GM12878 (cell line): ENCODE data around the gene BBS12. TPM values are rescaled to one million over a fixed set of nuclear protein-coding genes. Genes with fewer than 3 reads are reported as not detected.

Experiments used
- ATAC-seq: fragments of 200-7000 bp; cut with Tn5 transposase; 3 replicates; pipeline ENCODE4 v1.9.1; 2020; ENCODE audit warnings: mild to moderate bottlenecking, moderate library complexity
- BruUV-seq: library from RNA; stranded (reverse); fragments of 400-500 nt; replicated peaks from 2 replicates; lab custom pipeline; 2021; lab: Mats Ljungman, UMichigan
- CTCF ChIA-PET: fragments of 300-600 bp; sonication (Branson Sonifier 250); formaldehyde crosslinking; extraction: SDS; loops from one replicate; lab custom pipeline; 2021; ENCODE audit warnings: inconsistent platforms; lab: Yijun Ruan, JAX
- POLR2A ChIA-PET: fragments of 350-600 bp; formaldehyde crosslinking; extraction: SDS; loops from one replicate; lab custom pipeline; 2021; ENCODE audit warnings: inconsistent platforms; lab: Charles Lee
- RAD21 ChIA-PET: fragments of 300-600 bp; sonication (Branson Sonifier 250); formaldehyde crosslinking; loops from one replicate; lab custom pipeline; 2023; ENCODE audit warnings: antibody characterized with exemption; ENCODE audit not compliant: unreplicated experiment; lab: Charles Lee
- SMC1A ChIA-PET: fragments of 300-600 bp; sonication (Branson Sonifier 250); formaldehyde crosslinking; loops from one replicate; lab custom pipeline; 2023; ENCODE audit not compliant: unreplicated experiment, uncharacterized antibody; lab: Charles Lee
- DNase-seq: peaks from one replicate; pipeline ENCODE4 v3.0.0-alpha.2; 2011; ENCODE audit warnings: low read depth, low spot score
- FAIRE-seq: peaks from 3 replicates; lab custom pipeline; 2011; peaks lifted over from hg19 to GRCh38; lab: Jason Lieb, UNC
- H2AFZ ChIP-seq: 2 replicates; pipeline ENCODE4 v1.6.0; 2011; ENCODE audit warnings: low read depth, low read length, control low read depth; ENCODE audit not compliant: control insufficient read depth
- H3K27ac ChIP-seq: 2 replicates; pipeline ENCODE4 v1.5.1; 2011; ENCODE audit warnings: control low read depth; ENCODE audit not compliant: control insufficient read depth, insufficient read depth
- H3K27me3 ChIP-seq, 2 experiments: replicated peaks in 1 of 2; 2 replicates each; pipeline versions ENCODE4 v1.6.0 to v1.6.1; 2011; ENCODE audit warnings: low read length in 1 of 2; ENCODE audit not compliant: control insufficient read depth in 2 of 2, insufficient read depth in 2 of 2
- H3K36me3 ChIP-seq, 2 experiments: 2 replicates each; pipeline ENCODE4 v1.5.1; 2011; ENCODE audit warnings: low read length in 1 of 2; ENCODE audit not compliant: control insufficient read depth in 2 of 2, insufficient read depth in 2 of 2
- H3K4me1 ChIP-seq: 2 replicates; pipeline ENCODE4 v1.6.1; 2011; ENCODE audit warnings: mild to moderate bottlenecking, low read length, moderate library complexity, mixed read lengths; ENCODE audit not compliant: control insufficient read depth, insufficient read depth
- H3K4me2 ChIP-seq: 2 replicates; pipeline ENCODE4 v1.6.0; 2011; ENCODE audit warnings: control low read depth; ENCODE audit not compliant: control insufficient read depth, insufficient read depth
- H3K4me3 ChIP-seq: fragments of 200-600 bp; sonication (generic); 2 replicates; pipeline ENCODE4 v1.5.1; 2016
- H3K79me2 ChIP-seq: 2 replicates; pipeline ENCODE4 v1.6.0; 2011; ENCODE audit warnings: low read length; ENCODE audit not compliant: control insufficient read depth, insufficient read depth
- H3K9ac ChIP-seq: 2 replicates; pipeline ENCODE4 v1.8.0; 2011; ENCODE audit warnings: low read length, control low read depth, mixed read lengths; ENCODE audit not compliant: control insufficient read depth, insufficient read depth
- H3K9me3 ChIP-seq: replicated peaks from 3 replicates; pipeline ENCODE4 v1.5.1; 2011; ENCODE audit warnings: mild to moderate bottlenecking, low read length; ENCODE audit not compliant: control insufficient read depth, insufficient read depth
- H4K20me1 ChIP-seq: 2 replicates; pipeline ENCODE4 v1.6.0; 2011; ENCODE audit not compliant: control insufficient read depth, insufficient read depth
- NBN ChIP-seq: fragments of 450-650 bp; IDR thresholded peaks from 2 replicates; pipeline ENCODE4 v1.6.1; 2016
- SP1 ChIP-seq: IDR thresholded peaks from one replicate; pipeline ENCODE4 v1.6.1; 2011; ENCODE audit warnings: low read depth, low read length
- in situ Hi-C: fragments of 300-500 bp; cut with MboI; formaldehyde crosslinking; loops from 9 replicates; pipeline ENCODE4 v1.14.3; 2018; ENCODE audit warnings: mixed read lengths
- intact Hi-C: fragments of 100-400 bp; cut with micrococcal nuclease; formaldehyde crosslinking; loops from one replicate; pipeline ENCODE4 v1.14.2; 2022; ENCODE audit not compliant: unreplicated experiment
- polyA plus RNA-seq, 11 experiments: library from polyadenylated mRNA; depleted of rRNA in 4 of 11; unstranded in 6 of 11; stranded (reverse) in 5 of 11; fragments of >200 nt; fragmentation: Nextera tagmentation in 4 of 11; fragmentation: Illumina TruSeq in 1 of 11; extraction: Ambion mirVana in 4 of 11; extraction: Trizol in 1 of 11; gene quantifications; 1 replicate in 1 of 11; 2 replicates in 10 of 11; pipeline versions ENCODE4 v1.2.1 to v1.2.3, GENCODE V29; 2011 to 2016; ENCODE audit warnings: inconsistent platforms in 2 of 11, missing spikeins in 2 of 11, low read depth in 1 of 11
- total RNA-seq, 4 experiments: library from RNA; depleted of rRNA in 3 of 4; stranded (reverse); fragments of >200 nt in 3 of 4; fragmentation: Illumina TruSeq in 1 of 4; extraction: Trizol in 1 of 4; gene quantifications; 2 replicates each; pipeline versions ENCODE4 v1.2.1 to v1.2.3, GENCODE V29; 2013 to 2021

The BBS12 gene
- total and polyA plus RNA-seq, 10 of the 15 experiments (the other 5 are each of a cell fraction or from before 2014, with no cell fraction given), result 0.15 to 0.63 (median 0.42) TPM

GRCh38 chr4:122793811-122794210 lies 61.3 kb downstream of the BBS12 start:
- Histone ChIP-seq H3K27me3 (no peaks in the 10 kb centered on the region; a peak in 1 of 4 replicates), H3K9ac (no peak overlapping the region), H3K36me3 (no peaks in the 10 kb centered on the region), H3K9me3 (no peaks in the 10 kb centered on the region), H3K27ac (no peak overlapping the region), H3K4me2 (no peak overlapping the region)
- FAIRE-seq (no peak), DNase-seq (no peak)
- CTCF ChIA-PET, result no interaction called here
- POLR2A ChIA-PET, result no interaction called here
- RAD21 ChIA-PET, result no interaction called here
- SMC1A ChIA-PET, result no interaction called here
- intact Hi-C loops, result no loop called here
- TF ChIP-seq NBN (no peak), SP1 (no peak)
- TF ChIP-seq, all 136 proteins: peak for 0
- peaks cover 3% of the 10 kb centered on the region for H3K4me1 ChIP-seq
- in situ Hi-C loops, result no loop called here
- no TSS peak for BruUV-seq
- H4K20me1 ChIP-seq, result no peaks in the 10 kb centered on the region
- no peak overlapping the region for H3K4me3 ChIP-seq
- no peak overlapping the region for H2AFZ ChIP-seq
- H3K79me2 ChIP-seq, result no peaks in the 10 kb centered on the region
- ATAC-seq, result no peak

Other genes starting within 250 kb of the BBS12 start
- gene IL21, start 111.6 kb upstream of the BBS12 start, total RNA-seq (2014; rRNA removed), result not detected in 2 replicates
- gene IL21, start 111.6 kb upstream of the BBS12 start, total RNA-seq (2014; rRNA removed; fragmentation: Illumina TruSeq; extraction: Trizol), result not detected in 2 replicates
- gene IL21, start 111.6 kb upstream of the BBS12 start, total RNA-seq (2021), result not detected in 2 replicates
- not detected in 2 replicates for gene IL21, start 111.6 kb upstream of the BBS12 start, polyA plus RNA-seq (2011; rRNA removed)
- gene IL21, start 111.6 kb upstream of the BBS12 start, polyA plus RNA-seq (2014; fragmentation: Illumina TruSeq; extraction: Trizol), result not detected in 2 replicates
- gene IL21, start 111.6 kb upstream of the BBS12 start, polyA plus RNA-seq (2014; fragmentation: Nextera tagmentation; extraction: Ambion mirVana), result not detected
- not detected in 2 replicates for gene IL21, start 111.6 kb upstream of the BBS12 start, polyA plus RNA-seq (2014; rRNA removed)
- gene IL21, start 111.6 kb upstream of the BBS12 start, polyA plus RNA-seq (2016; fragmentation: Nextera tagmentation; extraction: Ambion mirVana), result not detected
- gene FGF2, start 94.1 kb downstream of the BBS12 start, total RNA-seq (2014; rRNA removed), result 0.51 and 0.76 TPM in 2 replicates
- 0.69 and 0.72 TPM in 2 replicates for gene FGF2, start 94.1 kb downstream of the BBS12 start, total RNA-seq (2014; rRNA removed; fragmentation: Illumina TruSeq; extraction: Trizol)
- 1.5 and 1.7 TPM in 2 replicates for gene FGF2, start 94.1 kb downstream of the BBS12 start, total RNA-seq (2021)
- 0.14 and 0.16 TPM in 2 replicates for gene FGF2, start 94.1 kb downstream of the BBS12 start, polyA plus RNA-seq (2011; rRNA removed)
- gene FGF2, start 94.1 kb downstream of the BBS12 start, polyA plus RNA-seq (2014; fragmentation: Illumina TruSeq; extraction: Trizol), result 0.63 and 0.68 TPM in 2 replicates
- under 1 TPM; 0.13 to 0.22 TPM for gene FGF2, start 94.1 kb downstream of the BBS12 start, polyA plus RNA-seq (2014; fragmentation: Nextera tagmentation; extraction: Ambion mirVana)
- gene FGF2, start 94.1 kb downstream of the BBS12 start, polyA plus RNA-seq (2014; rRNA removed), result 0.28 and 0.91 TPM in 2 replicates
- gene FGF2, start 94.1 kb downstream of the BBS12 start, polyA plus RNA-seq (2016; fragmentation: Nextera tagmentation; extraction: Ambion mirVana), result under 1 TPM; 0.20 to 0.21 TPM
- 8.6 and 13.2 TPM in 2 replicates for gene NUDT6, start 189.9 kb downstream of the BBS12 start, total RNA-seq (2014; rRNA removed)
- gene NUDT6, start 189.9 kb downstream of the BBS12 start, total RNA-seq (2014; rRNA removed; fragmentation: Illumina TruSeq; extraction: Trizol), result 7.7 and 8.1 TPM in 2 replicates
- 5.6 and 7.7 TPM in 2 replicates for gene NUDT6, start 189.9 kb downstream of the BBS12 start, total RNA-seq (2021)
- gene NUDT6, start 189.9 kb downstream of the BBS12 start, polyA plus RNA-seq (2011; rRNA removed), result 5.0 and 6.7 TPM in 2 replicates
- 5.9 and 9.7 TPM in 2 replicates for gene NUDT6, start 189.9 kb downstream of the BBS12 start, polyA plus RNA-seq (2014; fragmentation: Illumina TruSeq; extraction: Trizol)
- 1 to 10 TPM; 3.9 to 5.5 TPM for gene NUDT6, start 189.9 kb downstream of the BBS12 start, polyA plus RNA-seq (2014; fragmentation: Nextera tagmentation; extraction: Ambion mirVana)
- 7.5 and 9.6 TPM in 2 replicates for gene NUDT6, start 189.9 kb downstream of the BBS12 start, polyA plus RNA-seq (2014; rRNA removed)
- 10 to 100 TPM; 11.4 to 12.4 TPM for gene NUDT6, start 189.9 kb downstream of the BBS12 start, polyA plus RNA-seq (2016; fragmentation: Nextera tagmentation; extraction: Ambion mirVana)